Sigmoid colon (tissue), 7 donors: ENCODE data around the gene STK10. TPM values are rescaled to one million over a fixed set of nuclear protein-coding genes. Genes with fewer than 3 reads are reported as not detected.

Experiments
- DNase-seq: peaks from one replicate; pipeline ENCODE4 v3.0.0-alpha.2; 2019
- H3K27ac ChIP-seq, 4 donors: fragments of 200-600 bp; sonication (generic); one replicate each; pipeline ENCODE4 v1.5.1; 2016 to 2019; ENCODE audit warnings: mild to moderate bottlenecking in 1 of 4
- H3K27me3 ChIP-seq, 3 donors: fragments of 200-600 bp; sonication (generic); one replicate each; pipeline ENCODE4 v1.5.1; 2019; ENCODE audit warnings: mild to moderate bottlenecking in 1 of 3
- H3K36me3 ChIP-seq, 4 donors: fragments of 200-600 bp; sonication (generic); one replicate each; pipeline ENCODE4 v1.5.1; 2016 to 2019
- H3K4me1 ChIP-seq, 4 donors: fragments of 200-600 bp; sonication (generic); one replicate each; pipeline ENCODE4 v1.5.1; 2017 to 2019
- H3K4me3 ChIP-seq, 4 donors: fragments of 200-600 bp; sonication (generic); one replicate each; pipeline ENCODE4 v1.5.1; 2017 to 2019; ENCODE audit warnings: mild to moderate bottlenecking in 2 of 4, moderate library complexity in 1 of 4
- H3K9me3 ChIP-seq, 4 donors: fragments of 200-600 bp in 3 of 4; sonication (generic) in 3 of 4; one replicate each; pipeline versions ENCODE4 v1.5.1 to v1.6.1; 2013 to 2019
- CTCF ChIP-seq, 4 experiments: fragments of 450-650 bp in 3 of 4; fragments of 200-600 bp in 1 of 4; IDR thresholded peaks; one replicate each; pipeline ENCODE4 v1.5.1; 2016 to 2019; ENCODE audit warnings: antibody characterized with exemption in 4 of 4, mild to moderate bottlenecking in 3 of 4, moderate library complexity in 2 of 4
- EP300 ChIP-seq, 4 donors: sonication (generic); formaldehyde crosslinking; IDR thresholded peaks; one replicate each; pipeline ENCODE4 v1.6.1; 2017; ENCODE audit warnings: antibody characterized with exemption in 4 of 4
- POLR2A ChIP-seq, 2 donors: fragments of 450-650 bp; IDR thresholded peaks; one replicate each; pipeline ENCODE4 v1.6.1; 2016; ENCODE audit warnings: antibody characterized with exemption in 2 of 2, mild to moderate bottlenecking in 2 of 2, moderate library complexity in 2 of 2
- POLR2AphosphoS5 ChIP-seq, 4 donors: sonication (generic); formaldehyde crosslinking; IDR thresholded peaks; one replicate each; pipeline ENCODE4 v1.6.1; 2017; ENCODE audit warnings: antibody characterized with exemption in 4 of 4
- WGBS, 2 donors: extraction: QIAGEN DNeasy Blood & Tissue Kit; methylation state at CpG; one replicate each; pipeline ENCODE4 v1.1.7; 2013; 5-methylcytosine and 5-hydroxymethylcytosine counted together
- intact Hi-C: fragments of 100-400 bp; cut with DNase I; formaldehyde crosslinking; loops from one replicate; pipeline ENCODE4 v1.15.1; 2023
- polyA plus RNA-seq, 3 donors: library from polyadenylated mRNA; stranded (reverse); fragments of 200-250 nt; gene quantifications; one replicate each; pipeline ENCODE4 v1.2.3, GENCODE V29; 2013
- total RNA-seq, 4 donors: library from RNA; depleted of rRNA; stranded (reverse); fragments of >200 nt; gene quantifications; one replicate each; pipeline ENCODE4 v1.1.0, GENCODE V29; 2016
- donor health status: healthy with polysubstance abuse.
- donor health status: Bipolar disorder and iron deficiency.
- donor health status: healthy.

The STK10 gene
- total and polyA plus RNA-seq, 7 donors, result 4.2 to 28.6 (median 12.5) TPM

- intact Hi-C loops, result no loop called here
- Histone ChIP-seq H3K9me3 (no peaks in the 10 kb centered on the region), H3K27me3 (no peaks in the 10 kb centered on the region), H3K4me1 (peaks cover 0 to 31% (median 17%) of the 10 kb centered on the region in 4 donors), H3K36me3 (no peaks in the 10 kb centered on the region), H3K4me3 (no peak overlapping the region), H3K27ac (no peak overlapping the region)
- TF ChIP-seq CTCF (IDR thresholded peaks at IDR 0.05), result no peak
- TF ChIP-seq POLR2AphosphoS5 (IDR thresholded peaks at IDR 0.05), result peak in 1 of 4 donors; percentile 7
- WGBS, 2 donors, result 87 to 91% methylated on average over 3 of the region's 3 CpGs
- peak; percentile 55 for DNase-seq
Observed at GRCh38 chr5:172093965-172094364, 94.1 kb downstream of the STK10 start.

GRCh38 chr5:172093559-172093958, 94.5 kb downstream of the STK10 start:
- H3K27me3 ChIP-seq, result no peaks in the 10 kb centered on the region
- H3K4me1 ChIP-seq, result peaks cover 0 to 31% (median 17%) of the 10 kb centered on the region in 4 donors
- no peaks in the 10 kb centered on the region for H3K36me3 ChIP-seq
- TF ChIP-seq POLR2A (IDR thresholded peaks at IDR 0.05) (no peak), POLR2AphosphoS5 (IDR thresholded peaks at IDR 0.05) (no peak), EP300 (IDR thresholded peaks at IDR 0.05) (no peak), CTCF (IDR thresholded peaks at IDR 0.05) (no peak)
- no peaks in the 10 kb centered on the region for H3K9me3 ChIP-seq
- H3K4me3 ChIP-seq, result no peak overlapping the region
- intact Hi-C loops, result no loop called here
- peak; percentile 64 for DNase-seq
- H3K27ac ChIP-seq, result no peak overlapping the region
- WGBS, 2 donors, result 94 to 95% methylated on average over 10 of the region's 10 CpGs

- intact Hi-C loops, result no loop called here
- TF ChIP-seq POLR2AphosphoS5 (IDR thresholded peaks at IDR 0.05) (peak in 1 of 4 donors; percentile 67), EP300 (IDR thresholded peaks at IDR 0.05) (no peak)
- Histone ChIP-seq H3K27me3 (no peaks in the 10 kb centered on the region), H3K27ac (peak overlapping the region in 1 of 4 donors; percentile 52), H3K9me3 (no peaks in the 10 kb centered on the region), H3K4me1 (peaks cover 0 to 23% (median 10%) of the 10 kb centered on the region in 4 donors), H3K36me3 (no peaks in the 10 kb centered on the region), H3K4me3 (no peak overlapping the region)
- 92 to 95% methylated on average over 17 of the region's 17 CpGs for WGBS, 2 donors
- DNase-seq, result peak; percentile 56
Observed at GRCh38 chr5:172091956-172092732, 95.9 kb downstream of the STK10 start.

GRCh38 chr5:172090976-172091547, 97.0 kb downstream of the STK10 start:
- Histone ChIP-seq H3K4me1 (peaks cover 0 to 16% (median 6%) of the 10 kb centered on the region in 4 donors), H3K9me3 (no peaks in the 10 kb centered on the region), H3K36me3 (no peaks in the 10 kb centered on the region), H3K27ac (no peak overlapping the region), H3K27me3 (no peaks in the 10 kb centered on the region), H3K4me3 (no peak overlapping the region)
- peak; percentile 59 for DNase-seq
- 94 to 96% methylated on average over 10 of the region's 10 CpGs for WGBS, 2 donors
- no peak for TF ChIP-seq CTCF (IDR thresholded peaks at IDR 0.05)
- no peak for TF ChIP-seq POLR2A (IDR thresholded peaks at IDR 0.05)
- TF ChIP-seq EP300 (IDR thresholded peaks at IDR 0.05), result no peak
- TF ChIP-seq POLR2AphosphoS5 (IDR thresholded peaks at IDR 0.05), result peak in 1 of 4 donors; percentile 64
- intact Hi-C loops, result no loop called here

- Histone ChIP-seq H3K4me1 (peaks cover 0 to 16% (median 6%) of the 10 kb centered on the region in 4 donors), H3K27me3 (no peaks in the 10 kb centered on the region), H3K9me3 (no peaks in the 10 kb centered on the region), H3K4me3 (no peak overlapping the region), H3K36me3 (no peaks in the 10 kb centered on the region), H3K27ac (no peak overlapping the region)
- TF ChIP-seq POLR2A (IDR thresholded peaks at IDR 0.05), result no peak
- TF ChIP-seq POLR2AphosphoS5 (IDR thresholded peaks at IDR 0.05), result no peak
- TF ChIP-seq CTCF (IDR thresholded peaks at IDR 0.05), result no peak
- no peak for TF ChIP-seq EP300 (IDR thresholded peaks at IDR 0.05)
- DNase-seq, result no peak
- intact Hi-C loops, result no loop called here
- WGBS, 2 donors, result 88 to 96% methylated on average over 7 of the region's 7 CpGs
Observed at GRCh38 chr5:172089298-172090117, 98.5 kb downstream of the STK10 start.
